ENCODE data around the gene ARHGAP15.

The ARHGAP15 gene

DNA sequence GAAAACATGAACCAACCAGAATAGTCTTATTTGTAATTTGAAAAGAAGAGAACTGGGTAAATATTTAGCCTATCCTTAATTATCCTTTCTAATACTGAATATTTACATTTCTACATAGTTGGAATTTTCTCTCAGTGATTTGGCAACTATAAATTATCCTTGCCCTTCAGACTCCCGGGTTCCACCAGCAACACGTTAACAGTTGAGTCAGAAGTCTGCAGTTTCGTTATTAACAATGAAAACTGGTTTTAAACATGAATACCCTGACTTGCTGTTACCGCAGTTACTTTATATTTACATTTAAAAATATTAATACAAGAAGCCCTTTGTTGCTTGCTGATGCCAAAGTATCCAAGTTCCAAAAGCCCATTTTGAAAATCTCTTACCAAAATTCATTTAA, 673.0 kb downstream of the ARHGAP15 start:
- Histone ChIP-seq H3K36me3 (ENCODE audit: insufficient read depth, insufficient read length, low read length) (no peaks in the 10 kb centered on the region), H3K9me3 (ENCODE audit: insufficient read depth, low read length) (no peaks in the 10 kb centered on the region), H3K4me1 (ENCODE audit: insufficient read depth, insufficient read length) (no peaks in the 10 kb centered on the region), H3K27me3 (ENCODE audit: insufficient read depth, insufficient read length) (no peaks in the 10 kb centered on the region), H3K4me3 (ENCODE audit: insufficient read length, low read depth) (no peak overlapping the region), H3K9ac (ENCODE audit: insufficient read length, low read depth) (no peak overlapping the region)
- DNase-seq (ENCODE audit: low read depth, low spot score): no peak
- no peak for TF ChIP-seq SUZ12 (IDR thresholded peaks at IDR 0.05; ENCODE audit: extremely low read depth, insufficient read depth, insufficient read length)
- TF ChIP-seq ZNF274 (IDR thresholded peaks at IDR 0.05; ENCODE audit: low read depth, low read length): no peak
- TF ChIP-seq YY1 (IDR thresholded peaks at IDR 0.05; ENCODE audit: insufficient read depth, insufficient read length): no peak

DNA sequence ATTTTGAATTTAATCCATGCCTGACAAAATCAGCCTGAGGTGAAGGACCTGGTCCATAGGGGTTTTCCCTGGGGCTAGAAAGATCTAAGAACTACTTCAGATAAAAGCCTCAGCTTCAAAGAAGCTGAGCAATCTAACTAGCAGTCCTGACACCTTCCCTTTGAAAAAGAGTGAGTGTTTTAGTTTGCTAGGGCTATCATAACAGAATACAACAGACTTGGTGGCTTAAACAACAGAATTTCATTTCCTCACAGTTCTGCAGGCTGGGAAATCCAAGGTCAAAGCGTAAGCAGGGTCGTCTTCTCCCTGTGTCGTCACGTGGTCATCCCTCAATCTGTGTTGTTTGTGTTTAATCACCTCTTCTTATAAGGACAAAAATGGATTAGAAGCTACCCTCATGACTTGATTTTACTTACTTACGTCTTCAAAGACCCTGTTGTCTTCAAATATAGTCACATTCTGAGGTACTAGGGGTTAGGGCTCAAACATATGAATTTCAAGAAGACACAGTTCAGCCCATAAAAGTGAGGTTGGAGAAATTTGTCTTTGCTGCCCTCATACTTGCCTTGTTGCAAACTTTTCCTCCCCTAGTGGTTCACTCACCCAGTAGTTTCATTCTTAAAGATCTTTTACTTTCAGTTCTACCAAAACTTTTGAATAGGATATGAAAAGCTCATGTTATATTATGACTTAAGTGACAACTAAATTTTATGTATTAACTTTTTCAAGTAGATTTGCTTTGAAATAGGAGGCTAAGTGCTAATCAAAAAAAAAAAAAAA, 673.8 kb downstream of the ARHGAP15 start:
- Histone ChIP-seq H3K36me3 (ENCODE audit: insufficient read depth, insufficient read length, low read length) (no peaks in the 10 kb centered on the region), H3K27me3 (ENCODE audit: insufficient read depth, insufficient read length) (no peaks in the 10 kb centered on the region), H3K4me3 (ENCODE audit: insufficient read length, low read depth) (no peak overlapping the region), H3K9me3 (ENCODE audit: insufficient read depth, low read length) (no peaks in the 10 kb centered on the region), H3K4me1 (ENCODE audit: insufficient read depth, insufficient read length) (peaks cover 4% of the 10 kb centered on the region), H3K9ac (ENCODE audit: insufficient read length, low read depth) (no peak overlapping the region)
- TF ChIP-seq YY1 (IDR thresholded peaks at IDR 0.05; ENCODE audit: insufficient read depth, insufficient read length) (no peak), ZNF274 (IDR thresholded peaks at IDR 0.05; ENCODE audit: low read depth, low read length) (no peak), SUZ12 (IDR thresholded peaks at IDR 0.05; ENCODE audit: extremely low read depth, insufficient read depth, insufficient read length) (no peak)
- DNase-seq (ENCODE audit: low read depth, low spot score): no peak

DNA sequence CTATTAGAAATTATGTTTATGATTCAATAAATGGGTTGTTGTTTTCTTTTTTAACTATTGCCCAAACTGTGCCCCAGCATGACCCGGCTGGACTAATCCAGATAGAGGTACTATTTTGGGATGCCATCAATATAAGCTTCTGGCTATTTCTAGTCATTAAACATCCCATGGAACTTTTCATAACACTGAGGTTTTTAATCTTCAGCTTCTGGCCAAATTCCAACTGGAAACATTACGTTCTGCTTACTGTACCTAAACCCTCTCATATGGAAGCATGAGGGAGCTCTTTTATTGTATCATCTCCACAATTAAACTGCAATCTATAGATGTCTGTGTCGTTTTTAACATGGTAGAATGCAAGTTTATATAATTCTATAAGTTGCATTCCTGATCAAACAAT, 674.7 kb downstream of the ARHGAP15 start:
- Histone ChIP-seq H3K36me3 (ENCODE audit: insufficient read depth, insufficient read length, low read length) (no peaks in the 10 kb centered on the region), H3K4me1 (ENCODE audit: insufficient read depth, insufficient read length) (peaks cover 4% of the 10 kb centered on the region), H3K4me3 (ENCODE audit: insufficient read length, low read depth) (no peak overlapping the region), H3K9ac (ENCODE audit: insufficient read length, low read depth) (no peak overlapping the region), H3K27me3 (ENCODE audit: insufficient read depth, insufficient read length) (no peaks in the 10 kb centered on the region), H3K9me3 (ENCODE audit: insufficient read depth, low read length) (no peaks in the 10 kb centered on the region)
- TF ChIP-seq YY1 (IDR thresholded peaks at IDR 0.05; ENCODE audit: insufficient read depth, insufficient read length): no peak
- no peak for TF ChIP-seq SUZ12 (IDR thresholded peaks at IDR 0.05; ENCODE audit: extremely low read depth, insufficient read depth, insufficient read length)
- TF ChIP-seq ZNF274 (IDR thresholded peaks at IDR 0.05; ENCODE audit: low read depth, low read length): no peak
- DNase-seq (ENCODE audit: low read depth, low spot score): no peak

DNA sequence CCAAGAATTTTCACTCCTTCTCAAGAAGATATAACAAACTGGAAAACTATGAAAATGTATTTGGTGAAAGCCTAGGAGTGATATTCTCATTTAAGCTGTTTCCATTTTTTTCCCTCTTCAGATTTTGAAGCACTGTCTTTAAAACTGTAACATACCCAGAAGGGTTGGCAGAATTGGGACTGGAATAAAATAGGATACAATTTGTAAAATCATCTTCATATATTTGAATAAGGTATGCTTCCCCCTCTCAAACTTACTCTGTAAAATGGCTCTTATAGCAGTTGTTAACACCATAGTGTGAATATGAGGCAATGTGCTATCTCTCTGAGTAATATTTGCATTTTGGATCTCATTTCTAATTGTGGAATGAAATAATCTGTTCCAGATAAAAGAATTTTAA, 676.4 kb downstream of the ARHGAP15 start:
- no peak for DNase-seq (ENCODE audit: low read depth, low spot score)
- no peaks in the 10 kb centered on the region for H3K27me3 ChIP-seq (ENCODE audit: insufficient read depth, insufficient read length)
- H3K9ac ChIP-seq (ENCODE audit: insufficient read length, low read depth): no peak overlapping the region
- no peaks in the 10 kb centered on the region for H3K9me3 ChIP-seq (ENCODE audit: insufficient read depth, low read length)
- no peak overlapping the region for H3K4me3 ChIP-seq (ENCODE audit: insufficient read length, low read depth)
- H3K36me3 ChIP-seq (ENCODE audit: insufficient read depth, insufficient read length, low read length): no peaks in the 10 kb centered on the region
- peaks cover 4% of the 10 kb centered on the region for H3K4me1 ChIP-seq (ENCODE audit: insufficient read depth, insufficient read length)
- no peak for TF ChIP-seq ZNF274 (IDR thresholded peaks at IDR 0.05; ENCODE audit: low read depth, low read length)
- no peak for TF ChIP-seq YY1 (IDR thresholded peaks at IDR 0.05; ENCODE audit: insufficient read depth, insufficient read length)
- TF ChIP-seq SUZ12 (IDR thresholded peaks at IDR 0.05; ENCODE audit: extremely low read depth, insufficient read depth, insufficient read length): no peak

DNA sequence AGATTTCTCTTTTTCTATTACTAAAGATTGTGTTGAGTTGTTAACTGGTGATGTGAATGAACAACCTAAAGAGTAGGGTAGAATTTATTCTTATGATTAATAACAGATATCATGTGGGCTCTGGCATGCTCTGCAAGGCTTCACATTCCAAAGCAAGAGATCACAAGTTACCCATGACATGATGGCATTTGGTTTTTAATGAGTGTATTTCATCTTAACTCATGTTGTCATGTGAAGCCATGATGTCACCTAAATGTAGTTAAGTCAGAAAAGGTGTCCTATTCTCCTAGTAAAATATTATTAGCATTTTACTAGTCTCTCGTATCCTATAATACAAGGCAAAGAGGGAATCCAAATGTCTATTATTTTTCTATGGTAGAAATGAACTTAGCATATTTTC, 678.0 kb downstream of the ARHGAP15 start:
- Histone ChIP-seq H3K36me3 (ENCODE audit: insufficient read depth, insufficient read length, low read length) (no peaks in the 10 kb centered on the region), H3K4me3 (ENCODE audit: insufficient read length, low read depth) (no peak overlapping the region), H3K9ac (ENCODE audit: insufficient read length, low read depth) (no peak overlapping the region), H3K27me3 (ENCODE audit: insufficient read depth, insufficient read length) (no peaks in the 10 kb centered on the region), H3K4me1 (ENCODE audit: insufficient read depth, insufficient read length) (peaks cover 4% of the 10 kb centered on the region), H3K9me3 (ENCODE audit: insufficient read depth, low read length) (no peaks in the 10 kb centered on the region)
- DNase-seq (ENCODE audit: low read depth, low spot score): no peak
- TF ChIP-seq ZNF274 (IDR thresholded peaks at IDR 0.05; ENCODE audit: low read depth, low read length) (no peak), YY1 (IDR thresholded peaks at IDR 0.05; ENCODE audit: insufficient read depth, insufficient read length) (no peak), SUZ12 (IDR thresholded peaks at IDR 0.05; ENCODE audit: extremely low read depth, insufficient read depth, insufficient read length) (no peak)

DNA sequence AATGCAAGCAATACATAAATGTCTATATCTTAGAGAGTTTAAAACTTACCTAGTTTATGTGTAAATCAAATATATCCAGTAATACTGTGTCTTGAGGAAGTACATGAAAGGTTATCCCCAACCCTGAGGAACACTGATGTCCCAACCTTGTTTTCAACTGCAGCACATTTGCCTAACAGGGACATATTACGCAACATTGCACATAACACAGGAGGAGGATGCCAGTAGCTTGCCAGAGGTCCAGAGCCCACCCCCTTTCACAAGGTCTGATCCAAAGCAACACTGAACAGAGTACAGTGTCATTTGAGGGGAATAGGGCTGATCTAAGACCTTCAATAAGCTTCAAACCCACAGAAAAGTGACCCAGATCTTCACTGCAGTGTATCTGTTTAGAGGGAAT, 678.5 kb downstream of the ARHGAP15 start:
- Histone ChIP-seq H3K4me3 (ENCODE audit: insufficient read length, low read depth) (no peak overlapping the region), H3K9ac (ENCODE audit: insufficient read length, low read depth) (no peak overlapping the region), H3K36me3 (ENCODE audit: insufficient read depth, insufficient read length, low read length) (no peaks in the 10 kb centered on the region), H3K27me3 (ENCODE audit: insufficient read depth, insufficient read length) (no peaks in the 10 kb centered on the region), H3K9me3 (ENCODE audit: insufficient read depth, low read length) (no peaks in the 10 kb centered on the region), H3K4me1 (ENCODE audit: insufficient read depth, insufficient read length) (peaks cover 4% of the 10 kb centered on the region)
- no peak for DNase-seq (ENCODE audit: low read depth, low spot score)
- TF ChIP-seq YY1 (IDR thresholded peaks at IDR 0.05; ENCODE audit: insufficient read depth, insufficient read length): no peak

DNA sequence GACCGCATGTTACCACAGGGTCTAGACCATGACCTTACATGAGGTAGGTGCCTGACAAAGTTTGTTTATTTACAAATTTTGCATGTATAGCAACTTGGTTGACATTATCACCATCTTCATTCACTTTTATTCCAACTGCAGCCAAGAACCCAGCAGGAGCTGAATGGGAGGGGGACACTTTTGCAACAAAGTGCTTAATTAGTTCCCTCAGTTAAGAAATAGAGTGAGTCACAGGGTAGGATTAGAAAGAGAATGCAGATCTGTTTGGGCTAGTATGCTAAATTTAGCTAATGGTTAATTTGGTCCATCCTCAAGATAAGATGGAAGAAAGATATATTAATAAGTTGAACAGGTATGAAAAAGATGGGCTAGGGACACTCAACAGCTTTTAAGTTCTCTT, 678.9 kb downstream of the ARHGAP15 start:
- H3K4me3 ChIP-seq (ENCODE audit: insufficient read length, low read depth): no peak overlapping the region
- H3K9me3 ChIP-seq (ENCODE audit: insufficient read depth, low read length): no peaks in the 10 kb centered on the region
- no peak overlapping the region for H3K9ac ChIP-seq (ENCODE audit: insufficient read length, low read depth)
- no peak for TF ChIP-seq YY1 (IDR thresholded peaks at IDR 0.05; ENCODE audit: insufficient read depth, insufficient read length)
- TF ChIP-seq ZNF274 (IDR thresholded peaks at IDR 0.05; ENCODE audit: low read depth, low read length): no peak
- TF ChIP-seq SUZ12 (IDR thresholded peaks at IDR 0.05; ENCODE audit: extremely low read depth, insufficient read depth, insufficient read length): no peak
- H3K36me3 ChIP-seq (ENCODE audit: insufficient read depth, insufficient read length, low read length): no peaks in the 10 kb centered on the region
- no peaks in the 10 kb centered on the region for H3K27me3 ChIP-seq (ENCODE audit: insufficient read depth, insufficient read length)
- DNase-seq (ENCODE audit: low read depth, low spot score): no peak
- H3K4me1 ChIP-seq (ENCODE audit: insufficient read depth, insufficient read length): peaks cover 4% of the 10 kb centered on the region

Data from NT2/D1 (cell line).